K562 (cell line): ENCODE data around the gene VMP1. TPM values are rescaled to one million over a fixed set of nuclear protein-coding genes. Genes with fewer than 3 reads are reported as not detected.
A peak's percentile ranks its signal among the peaks of the same experiment; 100 is the strongest.

Experiments used
- ATAC-seq: fragments of 200-7000 bp; cut with Tn5 transposase; 3 replicates; pipeline ENCODE4 v1.9.1; 2020; ENCODE audit warnings: moderate library complexity
- BruUV-seq: library from RNA; stranded (reverse); fragments of 400-500 nt; replicated peaks from 2 replicates; lab custom pipeline; 2021; lab: Mats Ljungman, UMichigan
- CTCF ChIA-PET: fragments of 300-600 bp; formaldehyde crosslinking; extraction: SDS; loops from one replicate; lab custom pipeline; 2021; ENCODE audit warnings: low intra/inter-chr PET ratio; lab: Yijun Ruan, JAX
- POLR2A ChIA-PET: fragments of 300-600, 350-650 bp; sonication (Branson Sonifier 250); formaldehyde crosslinking; extraction: SDS; loops from one replicate; lab custom pipeline; 2021; ENCODE audit warnings: antibody characterized with exemption, inconsistent platforms; lab: Yijun Ruan, JAX
- DNase-seq, 4 experiments: peaks; one replicate each; pipeline versions ENCODE4 v3.0.0 to v3.0.0-alpha.2; 2011 to 2018; ENCODE audit warnings: low spot score in 3 of 4, mixed read lengths in 3 of 4; ENCODE audit errors: extremely low read depth in 1 of 4
- FAIRE-seq: peaks from 2 replicates; lab custom pipeline; 2011; peaks lifted over from hg19 to GRCh38; lab: Jason Lieb, UNC
- H2AFZ ChIP-seq: 2 replicates; pipeline ENCODE4 v1.6.0; 2011; ENCODE audit warnings: low read depth, low read length, control low read depth, inconsistent platforms
- H3K27ac ChIP-seq: fragments of 200-600 bp; 3 replicates; pipeline ENCODE4 v1.8.0; 2011; ENCODE audit warnings: low read depth, mild to moderate bottlenecking, control low read depth, inconsistent platforms, low read length, moderate library complexity, mixed read lengths; ENCODE audit errors: extremely low read depth
- H3K27me3 ChIP-seq, 2 experiments: fragments of 300-600 bp in 1 of 2; 2 replicates in 1 of 2; 3 replicates in 1 of 2; pipeline versions ENCODE4 v1.6.0 to v1.8.0; 2011; ENCODE audit warnings: inconsistent platforms in 2 of 2, low read length in 2 of 2, mild to moderate bottlenecking in 1 of 2, mixed read lengths in 1 of 2, moderate library complexity in 1 of 2; ENCODE audit not compliant: control insufficient read depth in 2 of 2, insufficient read depth in 2 of 2
- H3K36me3 ChIP-seq: fragments of 300-600 bp; 3 replicates; pipeline ENCODE4 v1.8.0; 2011; ENCODE audit warnings: mild to moderate bottlenecking, low read length, inconsistent platforms; ENCODE audit not compliant: control insufficient read depth, insufficient read depth
- H3K4me1 ChIP-seq, 2 experiments: fragments of 200-600 bp in 1 of 2; replicated peaks in 1 of 2; 2 replicates in 1 of 2; 3 replicates in 1 of 2; pipeline versions ENCODE4 v1.5.1 to v1.8.0; 2011; ENCODE audit warnings: inconsistent platforms in 2 of 2, low read length in 2 of 2, mild to moderate bottlenecking in 1 of 2, mixed read lengths in 1 of 2, moderate library complexity in 1 of 2; ENCODE audit not compliant: control insufficient read depth in 2 of 2, insufficient read depth in 2 of 2
- H3K4me2 ChIP-seq: 2 replicates; pipeline ENCODE4 v1.6.1; 2011; ENCODE audit warnings: low read length, control low read depth, inconsistent platforms, mixed read lengths; ENCODE audit not compliant: insufficient read depth
- H3K4me3 ChIP-seq: fragments of 200-600 bp; sonication (generic), shearing (Covaris generic); 2 replicates; pipeline ENCODE4 v1.5.1; 2016; ENCODE audit warnings: control low read depth, inconsistent platforms
- H3K79me2 ChIP-seq: fragments of 200-600 bp; 3 replicates; pipeline ENCODE4 v1.8.0; 2011; ENCODE audit warnings: low read length, inconsistent platforms; ENCODE audit not compliant: control insufficient read depth, insufficient read depth
- H3K9ac ChIP-seq, 2 experiments: 2 replicates each; pipeline versions ENCODE4 v1.6.0 to v1.6.1; 2011; ENCODE audit warnings: low read depth in 2 of 2, low read length in 2 of 2, control low read depth in 1 of 2, inconsistent platforms in 1 of 2, mild to moderate bottlenecking in 1 of 2, mixed read lengths in 1 of 2; ENCODE audit not compliant: insufficient read depth in 1 of 2
- H3K9me1 ChIP-seq: one replicate; pipeline ENCODE4 v1.6.0; 2011; ENCODE audit warnings: inconsistent platforms, mild to moderate bottlenecking, low read length, moderate library complexity; ENCODE audit not compliant: control insufficient read depth, insufficient read depth
- H3K9me3 ChIP-seq: replicated peaks from 2 replicates; pipeline ENCODE4 v1.5.1; 2011; ENCODE audit warnings: low read depth, low read length, inconsistent platforms; ENCODE audit not compliant: control insufficient read depth, insufficient read depth
- H4K20me1 ChIP-seq: replicated peaks from 2 replicates; pipeline ENCODE4 v1.6.1; 2011; ENCODE audit warnings: low read length, inconsistent platforms, mixed read lengths; ENCODE audit not compliant: control insufficient read depth, insufficient read depth
- CSDE1 ChIP-seq, 2 experiments: fragments of 450-650 bp; IDR thresholded peaks; 2 replicates each; pipeline ENCODE4 v1.6.1; 2016; ENCODE audit warnings: mild to moderate bottlenecking in 1 of 2
- DACH1 ChIP-seq: fragments of 450-650 bp; IDR thresholded peaks from 2 replicates; pipeline ENCODE4 v1.6.1; 2018; ENCODE audit not compliant: partially characterized antibody
- DMBX1 ChIP-seq: fragments of 250-450 bp; sonication (Bioruptor Pico); IDR thresholded peaks from 2 replicates; pipeline ENCODE4 v1.8.0; 2022; ENCODE audit warnings: inconsistent platforms, mild to moderate bottlenecking, moderate library complexity, borderline replicate concordance
- GATAD2B ChIP-seq: fragments of 450-650 bp; IDR thresholded peaks from 2 replicates; pipeline ENCODE4 v1.6.1; 2017; ENCODE audit warnings: mild to moderate bottlenecking, borderline replicate concordance
- GTF2E2 ChIP-seq: fragments of 200-800 bp; sonication (Bioruptor generic); IDR thresholded peaks from 2 replicates; pipeline ENCODE4 v1.6.1; 2016; ENCODE audit warnings: missing genetic modification characterization, missing compliant biosample characterization
- HDAC2 ChIP-seq: fragments of 450-650 bp; IDR thresholded peaks from 2 replicates; pipeline ENCODE4 v1.6.1; 2016; ENCODE audit warnings: mild to moderate bottlenecking
- MTA1 ChIP-seq: fragments of 450-650 bp; IDR thresholded peaks from 2 replicates; pipeline ENCODE4 v1.6.1; 2017; ENCODE audit warnings: borderline replicate concordance
- MYBL2 ChIP-seq, 2 experiments: fragments of 450-650 bp in 1 of 2; sonication (generic) in 1 of 2; formaldehyde crosslinking in 1 of 2; IDR thresholded peaks; 2 replicates each; pipeline versions ENCODE4 v1.6.1 to v1.8.1; 2017 to 2022; ENCODE audit warnings: borderline replicate concordance in 1 of 2, inconsistent platforms in 1 of 2, low read depth in 1 of 2, mild to moderate bottlenecking in 1 of 2, missing genetic modification reagents in 1 of 2, moderate library complexity in 1 of 2
- PTBP1 ChIP-seq: fragments of 200-400 bp; formaldehyde crosslinking; IDR thresholded peaks from 2 replicates; pipeline ENCODE4 v1.6.1; 2017; ENCODE audit warnings: low read depth, low read length
- SMAD1 ChIP-seq: fragments of 150-350 bp; IDR thresholded peaks from 2 replicates; pipeline ENCODE4 v1.6.1; 2014; ENCODE audit warnings: low read length, low read depth; ENCODE audit not compliant: partially characterized antibody
- TCF3 ChIP-seq: sonication (generic); formaldehyde crosslinking; IDR thresholded peaks from 2 replicates; pipeline ENCODE4 v1.4.0; 2020; ENCODE audit warnings: mild to moderate bottlenecking, missing genetic modification reagents
- YY1 ChIP-seq, 3 experiments: IDR thresholded peaks; 2 replicates each; pipeline ENCODE4 v1.6.1; 2011; ENCODE audit warnings: low read length in 2 of 3, mild to moderate bottlenecking in 2 of 3, moderate library complexity in 2 of 3, borderline replicate concordance in 1 of 3, control low read depth in 1 of 3, low read depth in 1 of 3; ENCODE audit not compliant: insufficient read depth in 3 of 3, insufficient replicate concordance in 2 of 3, control insufficient read depth in 1 of 3, insufficient read length in 1 of 3; ENCODE audit errors: extremely low read depth in 1 of 3
- ZBTB8A ChIP-seq: fragments of 450-650 bp; IDR thresholded peaks from 2 replicates; pipeline ENCODE4 v1.6.1; 2018; ENCODE audit warnings: mild to moderate bottlenecking, moderate library complexity; ENCODE audit not compliant: partially characterized antibody
- in situ Hi-C: fragments of 300-500 bp; cut with MboI; formaldehyde crosslinking; loops from 4 replicates; pipeline ENCODE4 v1.15.0; 2018; ENCODE audit warnings: inconsistent platforms, mixed read lengths
- intact Hi-C: fragments of 100-400 bp; cut with micrococcal nuclease; formaldehyde crosslinking; loops from 2 replicates; pipeline ENCODE4 v1.14.2; 2022
- polyA plus RNA-seq, 8 experiments: library from polyadenylated mRNA; depleted of rRNA in 4 of 8; stranded (reverse) in 5 of 8; unstranded in 3 of 8; fragments of >200 nt; fragmentation: Nextera tagmentation in 2 of 8; fragmentation: Illumina TruSeq in 1 of 8; extraction: Ambion mirVana in 2 of 8; extraction: Trizol in 1 of 8; gene quantifications; 2 replicates each; pipeline versions ENCODE4 v1.2.1 to v1.2.3, GENCODE V29; 2011 to 2014; ENCODE audit warnings: inconsistent platforms in 1 of 8, missing spikeins in 1 of 8
- total RNA-seq, 7 experiments: library from RNA; depleted of rRNA in 6 of 7; stranded (reverse); fragments of >200 nt in 6 of 7; fragmentation: Illumina TruSeq in 2 of 7; extraction: Trizol in 2 of 7; gene quantifications; 2 replicates each; pipeline versions ENCODE4 v1.2.1 to v1.2.3, GENCODE V29; 2011 to 2021; ENCODE audit warnings: low replicate concordance in 1 of 7
- TF ChIP-seq, protein P1 (sequence below): sonication (generic); formaldehyde crosslinking; IDR thresholded peaks from 2 replicates; pipeline ENCODE4 v1.8.1; 2023; ENCODE audit warnings: mild to moderate bottlenecking, missing genetic modification reagents
- TF ChIP-seq, protein P2 (sequence below): IDR thresholded peaks from 2 replicates; pipeline ENCODE4 v1.6.1; 2011; ENCODE audit warnings: borderline replicate concordance, low read depth, mild to moderate bottlenecking, moderate library complexity, low read length; ENCODE audit not compliant: insufficient read depth, poor library complexity, severe bottlenecking
- TF ChIP-seq, protein P3 (sequence below): fragments of 450-650 bp; IDR thresholded peaks from 2 replicates; pipeline ENCODE4 v1.6.1; 2016; ENCODE audit warnings: antibody characterized with exemption

VMP1 gene
- total and polyA plus RNA-seq, 9 of the 15 experiments (the other 6 are each of a cell fraction or from before 2014, with no cell fraction given) = 123 to 304 (median 151) TPM

DNA sequence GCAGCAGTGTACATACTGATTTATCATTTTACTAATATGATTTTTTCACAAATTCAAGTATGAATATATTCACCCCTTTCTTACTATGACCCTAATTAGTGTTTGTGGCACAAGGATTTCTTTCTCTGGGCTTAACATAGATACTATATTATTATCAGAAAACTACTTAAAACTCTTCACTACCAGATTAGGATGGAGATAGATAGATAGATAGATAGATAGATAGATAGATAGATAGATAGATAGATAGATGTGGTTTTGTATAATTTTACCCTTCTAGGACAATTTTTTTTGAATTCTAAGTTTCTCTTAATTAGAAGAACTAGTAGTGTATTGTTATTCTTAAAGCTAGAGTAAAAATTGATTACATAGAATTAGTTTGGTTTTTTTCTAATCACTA is 49.6 kb downstream of the VMP1 start:
- ChIA-PET CTCF (interaction anchor here (1.9 kb wide), 1 partner anchor 102 kb away, joined by 4 read pairs; no protein-coding TSS in a partner anchor), POLR2A (interaction anchor here (0.5 to 0.9 kb wide), 4 partner anchors 71 to 98 kb away, joined by 3 read pairs; no protein-coding TSS in a partner anchor)
- H3K36me3 ChIP-seq = peaks cover 37% of the 10 kb centered on the region
- H3K27ac ChIP-seq = no peak overlapping the region
- H3K9me3 ChIP-seq = peaks cover 3% of the 10 kb centered on the region; the same call in 1 of the 2 replicates
- no peaks in the 10 kb centered on the region for H3K9me1 ChIP-seq
- DNase-seq (no peak), FAIRE-seq (no peak), ATAC-seq (no peak)
- H2AFZ ChIP-seq = no peak overlapping the region
- TF ChIP-seq CSDE1 (IDR thresholded peaks at IDR 0.05) (no peak), SMAD1 (no peak), ZBTB8A (no peak), TCF3 (no peak), HDAC2 (no peak), DACH1 (peak; percentile 99), PTBP1 (no peak), GTF2E2 (tag) (0 out of 2 replicates have a peak, but pooled peaks have one; percentile 14), GATAD2B (peak; percentile 83; the same call in 1 of the 2 replicates), MTA1 (0 out of 2 replicates have a peak, but pooled peaks have one; percentile 40), YY1 (IDR thresholded peaks at IDR 0.05; ENCODE audit: borderline replicate concordance in 1 of 3, control insufficient read depth in 1 of 3, extremely low read depth in 1 of 3, insufficient read depth in 3 of 3, insufficient read length in 1 of 3, insufficient replicate concordance in 2 of 3, low read depth in 1 of 3, low read length in 2 of 3) (no peak), DMBX1 (no peak), MYBL2 (IDR thresholded peaks at IDR 0.05; ENCODE audit: low read depth) (no peak), MYBL2 (CRISPR knock-in tag; IDR thresholded peaks at IDR 0.05; ENCODE audit: borderline replicate concordance) (no peak)
- TF ChIP-seq, protein P1, sequence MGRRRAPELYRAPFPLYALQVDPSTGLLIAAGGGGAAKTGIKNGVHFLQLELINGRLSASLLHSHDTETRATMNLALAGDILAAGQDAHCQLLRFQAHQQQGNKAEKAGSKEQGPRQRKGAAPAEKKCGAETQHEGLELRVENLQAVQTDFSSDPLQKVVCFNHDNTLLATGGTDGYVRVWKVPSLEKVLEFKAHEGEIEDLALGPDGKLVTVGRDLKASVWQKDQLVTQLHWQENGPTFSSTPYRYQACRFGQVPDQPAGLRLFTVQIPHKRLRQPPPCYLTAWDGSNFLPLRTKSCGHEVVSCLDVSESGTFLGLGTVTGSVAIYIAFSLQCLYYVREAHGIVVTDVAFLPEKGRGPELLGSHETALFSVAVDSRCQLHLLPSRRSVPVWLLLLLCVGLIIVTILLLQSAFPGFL (CRISPR knock-in tag) = no peak
- TF ChIP-seq, protein P2, sequence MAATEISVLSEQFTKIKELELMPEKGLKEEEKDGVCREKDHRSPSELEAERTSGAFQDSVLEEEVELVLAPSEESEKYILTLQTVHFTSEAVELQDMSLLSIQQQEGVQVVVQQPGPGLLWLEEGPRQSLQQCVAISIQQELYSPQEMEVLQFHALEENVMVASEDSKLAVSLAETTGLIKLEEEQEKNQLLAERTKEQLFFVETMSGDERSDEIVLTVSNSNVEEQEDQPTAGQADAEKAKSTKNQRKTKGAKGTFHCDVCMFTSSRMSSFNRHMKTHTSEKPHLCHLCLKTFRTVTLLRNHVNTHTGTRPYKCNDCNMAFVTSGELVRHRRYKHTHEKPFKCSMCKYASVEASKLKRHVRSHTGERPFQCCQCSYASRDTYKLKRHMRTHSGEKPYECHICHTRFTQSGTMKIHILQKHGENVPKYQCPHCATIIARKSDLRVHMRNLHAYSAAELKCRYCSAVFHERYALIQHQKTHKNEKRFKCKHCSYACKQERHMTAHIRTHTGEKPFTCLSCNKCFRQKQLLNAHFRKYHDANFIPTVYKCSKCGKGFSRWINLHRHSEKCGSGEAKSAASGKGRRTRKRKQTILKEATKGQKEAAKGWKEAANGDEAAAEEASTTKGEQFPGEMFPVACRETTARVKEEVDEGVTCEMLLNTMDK = no peak
- TF ChIP-seq, protein P3, sequence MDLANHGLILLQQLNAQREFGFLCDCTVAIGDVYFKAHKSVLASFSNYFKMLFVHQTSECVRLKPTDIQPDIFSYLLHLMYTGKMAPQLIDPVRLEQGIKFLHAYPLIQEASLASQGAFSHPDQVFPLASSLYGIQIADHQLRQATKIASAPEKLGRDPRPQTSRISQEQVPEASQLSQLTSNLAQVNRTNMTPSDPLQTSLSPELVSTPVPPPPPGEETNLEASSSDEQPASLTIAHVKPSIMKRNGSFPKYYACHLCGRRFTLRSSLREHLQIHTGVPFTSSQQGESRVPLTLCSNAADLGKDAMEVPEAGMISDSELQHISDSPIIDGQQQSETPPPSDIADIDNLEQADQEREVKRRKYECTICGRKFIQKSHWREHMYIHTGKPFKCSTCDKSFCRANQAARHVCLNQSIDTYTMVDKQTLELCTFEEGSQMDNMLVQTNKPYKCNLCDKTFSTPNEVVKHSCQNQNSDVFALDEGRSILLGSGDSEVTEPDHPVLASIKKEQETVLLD = peak; percentile 74; the same call in 1 of the 2 replicates
- no peak overlapping the region for H3K4me3 ChIP-seq
- H3K79me2 ChIP-seq = no peaks in the 10 kb centered on the region; the same call in 2 of the 3 replicates
- intact Hi-C loops (no loop called here), in situ Hi-C loops (loop anchor here (5.0 kb wide), 1 partner anchor 90 kb away; no protein-coding TSS in a partner anchor)
- no peaks in the 10 kb centered on the region for H3K27me3 ChIP-seq
- BruUV-seq = no TSS peak
- H4K20me1 ChIP-seq = no peaks in the 10 kb centered on the region
- no peak overlapping the region for H3K4me2 ChIP-seq
- H3K9ac ChIP-seq = no peak overlapping the region
- peaks cover 0 to 5% of the 10 kb centered on the region in 2 experiments; a peak in 1 of 5 replicates for H3K4me1 ChIP-seq
